Mesodermal cell (in vitro differentiated cells): ENCODE measurements around the gene DRAXIN.

ENCODE experiments used
- H3K27ac ChIP-seq: 2 replicates; pipeline ENCODE4 v1.7.0; 2013; ENCODE audit warnings: mild to moderate bottlenecking, low read depth, low read length, moderate library complexity; ENCODE audit not compliant: severe bottlenecking
- H3K36me3 ChIP-seq: 2 replicates; pipeline ENCODE4 v1.7.1; 2013; ENCODE audit warnings: mild to moderate bottlenecking, low read length, moderate library complexity; ENCODE audit not compliant: control insufficient read depth, insufficient read depth
- H3K4me1 ChIP-seq: one replicate; pipeline ENCODE4 v1.7.1; 2013; ENCODE audit warnings: mild to moderate bottlenecking, low read length; ENCODE audit not compliant: insufficient read depth, control insufficient read depth, poor library complexity, severe bottlenecking
- H3K4me3 ChIP-seq: 2 replicates; pipeline ENCODE4 v1.7.0; 2013; ENCODE audit warnings: low read length, control low read depth, mild to moderate bottlenecking; ENCODE audit not compliant: insufficient read depth, poor library complexity, severe bottlenecking; ENCODE audit errors: extremely low read depth
- H3K9me3 ChIP-seq: 2 replicates; pipeline ENCODE4 v1.7.1; 2013; ENCODE audit warnings: mild to moderate bottlenecking, low read length, moderate library complexity; ENCODE audit not compliant: control insufficient read depth
- WGBS, 2 experiments: methylation state at CpG; one replicate each; pipeline ENCODE4 v1.1.5; 2013; ENCODE audit warnings: missing lambda C conversion rate in 2 of 2; ENCODE audit not compliant: insufficient coverage in 2 of 2; 5-methylcytosine and 5-hydroxymethylcytosine counted together

Gene DRAXIN

GRCh38 chr1:11649237-11649623 is 42.3 kb upstream of the DRAXIN start:
- 37 to 39% methylated on average over 3 to 6 of the region's 9 CpGs for WGBS, 2 experiments
- Histone ChIP-seq H3K36me3 (no peaks in the 10 kb centered on the region), H3K4me1 (no peaks in the 10 kb centered on the region), H3K4me3 (no peak overlapping the region), H3K9me3 (no peaks in the 10 kb centered on the region), H3K27ac (no peak overlapping the region)

GRCh38 chr1:11649624-11650330 is 41.7 kb upstream of the DRAXIN start:
- 40 to 46% methylated on average over 11 to 20 of the region's 21 CpGs for WGBS, 2 experiments
- no peaks in the 10 kb centered on the region for H3K4me1 ChIP-seq
- no peaks in the 10 kb centered on the region for H3K9me3 ChIP-seq
- H3K4me3 ChIP-seq = no peak overlapping the region
- no peaks in the 10 kb centered on the region for H3K36me3 ChIP-seq
- H3K27ac ChIP-seq = no peak overlapping the region

GRCh38 chr1:11650331-11650991 is 41.0 kb upstream of the DRAXIN start:
- no peaks in the 10 kb centered on the region for H3K36me3 ChIP-seq
- no peak overlapping the region for H3K27ac ChIP-seq
- WGBS, 2 experiments = 10 to 11% methylated on average over 39 of the region's 47 CpGs
- H3K9me3 ChIP-seq = no peaks in the 10 kb centered on the region
- H3K4me3 ChIP-seq = no peak overlapping the region
- no peaks in the 10 kb centered on the region for H3K4me1 ChIP-seq

- no peak overlapping the region for H3K27ac ChIP-seq
- no peak overlapping the region for H3K4me3 ChIP-seq
- 76 to 86% methylated on average over 3 to 4 of the region's 4 CpGs for WGBS, 2 experiments
- H3K4me1 ChIP-seq = no peaks in the 10 kb centered on the region
- H3K9me3 ChIP-seq = no peaks in the 10 kb centered on the region
- H3K36me3 ChIP-seq = no peaks in the 10 kb centered on the region
These were observed 40.5 kb upstream of the DRAXIN start for GRCh38 chr1:11651017-11651416.

DNA sequence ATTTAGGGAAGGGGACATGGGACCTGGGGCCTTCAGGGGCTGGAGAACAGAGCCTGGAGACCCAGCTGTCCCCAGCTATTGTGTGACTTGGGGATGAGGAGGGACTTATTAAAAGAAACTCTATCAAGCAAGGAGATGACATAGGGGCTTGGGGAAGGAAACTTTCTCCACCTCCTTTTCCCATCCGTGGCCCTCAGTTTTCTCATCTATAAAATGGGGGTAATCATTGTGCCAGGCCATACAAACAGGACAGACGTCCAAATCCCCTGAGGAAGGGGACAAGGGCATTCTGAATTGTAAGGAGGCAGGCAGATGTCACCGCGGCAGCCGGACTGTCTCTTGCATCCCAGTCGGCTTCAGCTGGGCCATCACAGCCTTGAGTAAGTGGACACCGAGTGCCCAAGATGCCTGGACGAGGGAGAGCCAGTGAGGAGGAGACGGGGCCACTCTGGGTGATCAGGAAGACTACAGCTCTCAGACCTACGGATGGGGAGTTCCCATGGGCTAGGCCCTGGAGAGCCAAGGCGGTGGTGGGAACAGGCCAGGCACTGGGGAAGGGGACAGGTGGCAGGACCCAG is 39.2 kb upstream of the DRAXIN start:
- Histone ChIP-seq H3K4me1 (no peaks in the 10 kb centered on the region), H3K36me3 (peaks cover 5% of the 10 kb centered on the region), H3K4me3 (no peak overlapping the region), H3K27ac (no peak overlapping the region), H3K9me3 (no peaks in the 10 kb centered on the region)
- 90 to 94% methylated on average over 10 to 11 of the region's 11 CpGs for WGBS, 2 experiments

DNA sequence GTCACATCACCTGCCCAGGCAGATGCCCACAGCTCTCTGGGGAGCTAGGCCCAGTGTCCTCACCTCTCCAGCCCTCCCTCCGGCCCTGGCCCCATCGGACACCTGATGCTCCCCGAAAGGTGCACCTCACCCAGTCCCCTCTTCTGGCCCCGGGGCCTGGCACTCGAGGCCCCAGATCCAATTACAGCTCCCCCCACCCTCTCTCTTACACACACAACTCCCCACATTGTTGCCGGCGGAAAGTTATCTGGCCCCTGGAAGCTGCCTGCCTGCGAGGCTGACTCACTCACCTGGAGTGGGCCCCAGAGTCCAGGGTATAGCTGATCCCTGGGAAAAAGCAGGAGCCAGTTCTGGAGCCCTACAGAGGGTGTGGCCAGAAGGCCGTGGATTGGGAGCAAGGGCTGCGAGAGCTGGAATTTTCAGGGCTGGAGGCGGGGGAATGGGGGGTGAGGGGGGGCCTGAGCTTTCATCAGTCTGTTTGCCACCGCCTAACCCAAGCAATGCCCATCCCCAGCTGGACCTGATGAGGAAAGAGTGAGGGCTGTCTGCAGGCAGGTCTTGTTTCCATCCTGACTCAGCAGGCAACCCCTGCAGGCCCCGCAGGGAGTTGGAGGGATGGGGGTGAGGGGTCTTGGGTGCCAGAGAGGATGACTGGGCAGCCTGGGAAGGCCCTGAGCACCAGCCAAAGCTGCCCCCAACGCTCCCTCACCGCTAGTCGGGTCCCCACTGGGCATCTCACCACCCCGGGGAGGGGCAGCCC is 38.2 kb upstream of the DRAXIN start:
- no peaks in the 10 kb centered on the region for H3K9me3 ChIP-seq
- peak overlapping the region; percentile 48 for H3K4me3 ChIP-seq
- WGBS, 2 experiments = 58 to 63% methylated on average over 11 to 17 of the region's 17 CpGs
- no peaks in the 10 kb centered on the region for H3K4me1 ChIP-seq
- no peak overlapping the region for H3K27ac ChIP-seq
- peaks cover 6% of the 10 kb centered on the region for H3K36me3 ChIP-seq

- 45 to 60% methylated on average over 5 to 7 of the region's 7 CpGs for WGBS, 2 experiments
- Histone ChIP-seq H3K27ac (no peak overlapping the region), H3K36me3 (peaks cover 6% of the 10 kb centered on the region), H3K4me1 (no peaks in the 10 kb centered on the region), H3K9me3 (no peaks in the 10 kb centered on the region), H3K4me3 (peak overlapping the region; percentile 48)
These were observed 37.7 kb upstream of the DRAXIN start for GRCh38 chr1:11653861-11654136.

GRCh38 chr1:11654137-11654938 is 37.2 kb upstream of the DRAXIN start, which contains the start of the genes FBXO2 and FBXO44:
FBXO2 (minus strand) TSS chr1:11654429; CDS start chr1:11654340, 89 bp downstream.
FBXO44 (plus strand) TSS chr1:11654877; CDS start chr1:11655836, 959 bp downstream.
- 3% methylated on average over 40 to 55 of the region's 94 CpGs for WGBS, 2 experiments
- Histone ChIP-seq H3K36me3 (peaks cover 6% of the 10 kb centered on the region), H3K9me3 (no peaks in the 10 kb centered on the region), H3K27ac (no peak within 1 kb of the TSS), H3K4me1 (no peaks in the 10 kb centered on the region), H3K4me3 (peak within 1 kb of the TSS; percentile 48)

GRCh38 chr1:11654939-11655808 is 36.3 kb upstream of the DRAXIN start:
- no peaks in the 10 kb centered on the region for H3K9me3 ChIP-seq
- no peaks in the 10 kb centered on the region for H3K4me1 ChIP-seq
- peaks cover 6% of the 10 kb centered on the region for H3K36me3 ChIP-seq
- no peak overlapping the region for H3K27ac ChIP-seq
- WGBS, 2 experiments = 13 to 48% methylated on average over 7 to 21 of the region's 45 CpGs
- H3K4me3 ChIP-seq = peak overlapping the region; percentile 48
